ENCODE results near the gene OR13C8.

DNA sequence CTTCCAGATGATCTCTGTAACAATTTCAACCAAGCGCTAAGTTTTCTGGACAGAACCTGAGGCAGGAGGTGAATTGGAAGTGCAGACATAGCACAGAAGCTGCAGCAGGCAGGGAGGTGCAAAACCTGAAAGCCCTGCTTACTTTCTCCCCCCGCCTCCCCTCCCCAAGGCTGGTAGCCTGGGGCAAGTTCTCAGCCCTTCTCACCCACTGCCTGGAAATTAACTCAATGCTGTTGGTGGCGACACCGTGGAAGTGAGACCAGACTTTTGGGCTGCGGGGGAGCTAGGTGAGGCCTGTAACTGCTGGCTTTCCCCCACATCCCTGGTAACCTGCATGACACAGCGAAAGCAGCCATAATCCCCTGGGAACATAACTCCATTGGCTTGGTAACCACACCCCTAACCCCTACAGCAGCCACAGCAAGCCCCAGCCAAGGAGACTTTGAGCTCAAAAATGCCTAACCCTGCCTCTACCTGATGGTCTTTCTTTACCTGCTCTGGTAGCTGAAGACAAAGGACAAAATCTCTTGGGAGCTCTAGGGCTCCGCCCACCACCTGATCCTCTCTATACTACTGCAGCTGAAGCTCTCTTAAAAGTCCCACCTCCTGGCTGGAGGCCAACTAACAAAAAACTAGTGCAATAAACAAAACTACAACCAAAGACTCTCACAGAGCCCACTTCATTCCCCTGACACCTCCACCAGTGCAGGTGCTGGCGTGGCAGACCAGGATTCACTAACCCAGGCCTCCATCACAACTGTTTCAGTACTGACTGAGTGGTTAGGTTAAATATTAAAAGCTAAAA is 11.9 kb upstream of the OR13C8 start:
- TF ChIP-seq, protein P1, sequence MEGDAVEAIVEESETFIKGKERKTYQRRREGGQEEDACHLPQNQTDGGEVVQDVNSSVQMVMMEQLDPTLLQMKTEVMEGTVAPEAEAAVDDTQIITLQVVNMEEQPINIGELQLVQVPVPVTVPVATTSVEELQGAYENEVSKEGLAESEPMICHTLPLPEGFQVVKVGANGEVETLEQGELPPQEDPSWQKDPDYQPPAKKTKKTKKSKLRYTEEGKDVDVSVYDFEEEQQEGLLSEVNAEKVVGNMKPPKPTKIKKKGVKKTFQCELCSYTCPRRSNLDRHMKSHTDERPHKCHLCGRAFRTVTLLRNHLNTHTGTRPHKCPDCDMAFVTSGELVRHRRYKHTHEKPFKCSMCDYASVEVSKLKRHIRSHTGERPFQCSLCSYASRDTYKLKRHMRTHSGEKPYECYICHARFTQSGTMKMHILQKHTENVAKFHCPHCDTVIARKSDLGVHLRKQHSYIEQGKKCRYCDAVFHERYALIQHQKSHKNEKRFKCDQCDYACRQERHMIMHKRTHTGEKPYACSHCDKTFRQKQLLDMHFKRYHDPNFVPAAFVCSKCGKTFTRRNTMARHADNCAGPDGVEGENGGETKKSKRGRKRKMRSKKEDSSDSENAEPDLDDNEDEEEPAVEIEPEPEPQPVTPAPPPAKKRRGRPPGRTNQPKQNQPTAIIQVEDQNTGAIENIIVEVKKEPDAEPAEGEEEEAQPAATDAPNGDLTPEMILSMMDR (optimal IDR thresholded peaks at IDR 0.05 in 1 of 3, IDR thresholded peaks at IDR 0.05 in 1 of 3, conservative IDR thresholded peaks at IDR 0.05 in 1 of 3; ENCODE audit: extremely low read depth in 1 of 3, insufficient read depth in 2 of 3, low read length in 3 of 3), result no peak
- TF ChIP-seq EZH2 (IDR thresholded peaks at IDR 0.05; ENCODE audit: low read length), result no peak
